SHP77 treated with DMSO at 0.1 percent for 48 hours (cell line): ENCODE results near the gene RGP1.

Experiments
- DNase-seq: peaks from one replicate; lab custom pipeline; 2025; lab: John Stamatoyannopoulos, UW

The RGP1 gene

GRCh38 chr9:35719546-35719945, 29.5 kb upstream of the RGP1 start:
- no peak for DNase-seq

GRCh38 chr9:35723426-35723825, 25.7 kb upstream of the RGP1 start:
- DNase-seq = no peak

GRCh38 chr9:35723908-35724307, 25.2 kb upstream of the RGP1 start:
- DNase-seq = no peak

- no peak for DNase-seq
Observed at GRCh38 chr9:35725362-35725761, 23.7 kb upstream of the RGP1 start.

- DNase-seq = no peak
Observed at GRCh38 chr9:35726931-35727330, 22.2 kb upstream of the RGP1 start.

- DNase-seq = no peak
Observed at GRCh38 chr9:35727676-35728040, 21.4 kb upstream of the RGP1 start.

GRCh38 chr9:35728041-35728971, 20.8 kb upstream of the RGP1 start:
- DNase-seq = no peak

GRCh38 chr9:35729101-35729500, 20.0 kb upstream of the RGP1 start:
- DNase-seq = no peak

- no peak for DNase-seq
Observed at GRCh38 chr9:35729700-35730485, 19.2 kb upstream of the RGP1 start.

GRCh38 chr9:35730486-35730854, 18.6 kb upstream of the RGP1 start:
- no peak for DNase-seq

- DNase-seq = no peak
Observed at GRCh38 chr9:35731415-35732184, 17.5 kb upstream of the RGP1 start.

GRCh38 chr9:35732185-35732799, 16.8 kb upstream of the RGP1 start, which contains the start of the genes CREB3 and TLN1:
TSS of gene CREB3 (plus strand) at chr9:35732666. CDS start at chr9:35732773, 107 bp downstream.
TSS of gene TLN1 (minus strand) at chr9:35732195. CDS start at chr9:35725694, 6,501 bp downstream.
- DNase-seq = peak; percentile 81

GRCh38 chr9:35732800-35733541, 16.1 kb upstream of the RGP1 start:
- DNase-seq = peak; percentile 13

GRCh38 chr9:35734096-35734495, 15.0 kb upstream of the RGP1 start:
- DNase-seq = no peak

GRCh38 chr9:35736201-35736633, 12.9 kb upstream of the RGP1 start:
- peak; percentile 4 for DNase-seq

GRCh38 chr9:35737143-35737542, 11.9 kb upstream of the RGP1 start:
- DNase-seq = no peak

GRCh38 chr9:35738186-35738585, 10.9 kb upstream of the RGP1 start:
- no peak for DNase-seq

- DNase-seq = no peak
Observed at GRCh38 chr9:35738924-35739323, 10.2 kb upstream of the RGP1 start.

- DNase-seq = no peak
Observed at GRCh38 chr9:35740243-35740642, 8.8 kb upstream of the RGP1 start.

- DNase-seq = no peak
Observed at GRCh38 chr9:35741740-35742139, 7.3 kb upstream of the RGP1 start.

- no peak for DNase-seq
Observed at GRCh38 chr9:35743452-35743851, 5.6 kb upstream of the RGP1 start.
